WTC11 (cell line): ENCODE results near the gene GCSAML. TPM values are rescaled to one million over a fixed set of nuclear protein-coding genes. Genes with fewer than 3 reads are reported as not detected.

ENCODE experiments used
- ATAC-seq: fragments of 200-7000 bp; cut with Tn5 transposase; 2 replicates; pipeline ENCODE4 v1.10.0; 2021; ENCODE audit warnings: mild to moderate bottlenecking, moderate library complexity
- CTCF ChIA-PET: fragments of 300-600 bp; sonication (Branson Sonifier 250); formaldehyde crosslinking; loops from one replicate; lab custom pipeline; 2021; ENCODE audit warnings: antibody characterized with exemption; lab: Charles Lee
- POLR2A ChIA-PET: fragments of 350-600 bp; sonication (Branson Sonifier 250); formaldehyde crosslinking; loops from one replicate; lab custom pipeline; 2021; ENCODE audit warnings: antibody characterized with exemption; lab: Charles Lee
- DNase-seq: peaks from one replicate; pipeline ENCODE4 v3.0.0; 2021; ENCODE audit warnings: low spot score
- H3K27ac Mint-ChIP-seq: 2 replicates; pipeline ENCODE4 v1.8.0; 2021; ENCODE audit warnings: mixed read lengths
- H3K27me3 Mint-ChIP-seq: 2 replicates; pipeline ENCODE4 v1.8.0; 2021; ENCODE audit warnings: low read depth, mild to moderate bottlenecking, moderate library complexity, mixed read lengths
- H3K36me3 Mint-ChIP-seq: 2 replicates; pipeline ENCODE4 v1.8.0; 2021; ENCODE audit warnings: mixed read lengths
- H3K4me1 Mint-ChIP-seq: 2 replicates; pipeline ENCODE4 v1.8.0; 2022; ENCODE audit warnings: mixed read lengths
- H3K4me3 Mint-ChIP-seq: 2 replicates; pipeline ENCODE4 v1.8.0; 2021; ENCODE audit warnings: mild to moderate bottlenecking, moderate library complexity, mixed read lengths
- H3K9me3 Mint-ChIP-seq: 2 replicates; pipeline ENCODE4 v1.8.0; 2021; ENCODE audit warnings: mixed read lengths
- CREM ChIP-seq: sonication (generic); formaldehyde crosslinking; IDR thresholded peaks from 2 replicates; pipeline ENCODE4 v1.8.1; 2022; ENCODE audit warnings: mild to moderate bottlenecking, missing genetic modification reagents, moderate library complexity
- GTF2I ChIP-seq: fragments of 250-450 bp; sonication (Bioruptor Pico); conservative IDR thresholded peaks from 2 replicates; pipeline ENCODE4 v1.4.0; 2021; ENCODE audit warnings: mild to moderate bottlenecking
- IRF2 ChIP-seq: sonication (generic); formaldehyde crosslinking; IDR thresholded peaks from 2 replicates; pipeline ENCODE4 v1.8.0; 2022; ENCODE audit warnings: low read depth, missing genetic modification reagents, borderline replicate concordance
- NFE2L1 ChIP-seq: sonication (generic); formaldehyde crosslinking; IDR thresholded peaks from 2 replicates; pipeline ENCODE4 v1.8.1; 2023; ENCODE audit warnings: missing genetic modification reagents
- NR1H2 ChIP-seq: sonication (generic); formaldehyde crosslinking; IDR thresholded peaks from 2 replicates; pipeline ENCODE4 v1.9.0; 2021; ENCODE audit warnings: mild to moderate bottlenecking, moderate library complexity, missing genetic modification reagents
- PRRX2 ChIP-seq: fragments of 250-450 bp; sonication (Bioruptor Pico); IDR thresholded peaks from 2 replicates; pipeline ENCODE4 v1.8.0; 2021; ENCODE audit warnings: mild to moderate bottlenecking
- RORB ChIP-seq: fragments of 250-450 bp; sonication (Bioruptor Pico); IDR thresholded peaks from 2 replicates; pipeline ENCODE4 v1.9.0; 2021; ENCODE audit warnings: mild to moderate bottlenecking
- SOX15 ChIP-seq: fragments of 250-450 bp; sonication (Bioruptor Pico); IDR thresholded peaks from 2 replicates; pipeline ENCODE4 v1.9.0; 2021; ENCODE audit warnings: mild to moderate bottlenecking
- TEAD4 ChIP-seq: sonication (generic); formaldehyde crosslinking; IDR thresholded peaks from 2 replicates; pipeline ENCODE4 v1.8.0; 2022; ENCODE audit warnings: mild to moderate bottlenecking, missing genetic modification reagents
- total RNA-seq: library from RNA; stranded (reverse); gene quantifications from 3 replicates; pipeline ENCODE4 v1.2.3, GENCODE V29; 2021
- TF ChIP-seq, protein P1 (sequence below): fragments of 250-450 bp; sonication (Bioruptor Pico); IDR thresholded peaks from 2 replicates; pipeline ENCODE4 v1.9.0; 2021; ENCODE audit warnings: mild to moderate bottlenecking
- TF ChIP-seq, protein P2 (sequence below): sonication (generic); formaldehyde crosslinking; IDR thresholded peaks from 2 replicates; pipeline ENCODE4 v1.8.0; 2022; ENCODE audit warnings: mild to moderate bottlenecking, missing genetic modification reagents
- TF ChIP-seq, protein P3 (sequence below): sonication (generic); formaldehyde crosslinking; IDR thresholded peaks from 2 replicates; pipeline ENCODE4 v1.8.1; 2023; ENCODE audit warnings: mild to moderate bottlenecking, missing genetic modification reagents
- TF ChIP-seq, protein P4 (sequence below): fragments of 250-450 bp; sonication (Bioruptor Pico); IDR thresholded peaks from 2 replicates; pipeline ENCODE4 v1.9.0; 2021; ENCODE audit warnings: mild to moderate bottlenecking
- TF ChIP-seq, protein P5 (sequence below): fragments of 250-450 bp; sonication (Bioruptor Pico); IDR thresholded peaks from 2 replicates; pipeline ENCODE4 v1.9.0; 2021; ENCODE audit warnings: moderate library complexity, mild to moderate bottlenecking, inconsistent platforms, borderline replicate concordance
- TF ChIP-seq, protein P6 (sequence below): sonication (generic); formaldehyde crosslinking; IDR thresholded peaks from 2 replicates; pipeline ENCODE4 v1.8.1; 2023; ENCODE audit warnings: mild to moderate bottlenecking, missing genetic modification reagents
- TF ChIP-seq, protein P7 (sequence below): sonication (generic); formaldehyde crosslinking; IDR thresholded peaks from 2 replicates; pipeline ENCODE4 v1.8.1; 2022; ENCODE audit warnings: mild to moderate bottlenecking, missing genetic modification reagents, moderate library complexity, borderline replicate concordance
- TF ChIP-seq, protein P8 (sequence below): sonication (generic); formaldehyde crosslinking; IDR thresholded peaks from 2 replicates; pipeline ENCODE4 v1.8.1; 2022; ENCODE audit warnings: mild to moderate bottlenecking, moderate library complexity, missing genetic modification reagents
- TF ChIP-seq, protein P9 (sequence below): sonication (generic); formaldehyde crosslinking; IDR thresholded peaks from 2 replicates; pipeline ENCODE4 v1.8.0; 2022; ENCODE audit warnings: mild to moderate bottlenecking, missing genetic modification reagents
- TF ChIP-seq, protein P10 (sequence below): sonication (generic); formaldehyde crosslinking; IDR thresholded peaks from 2 replicates; pipeline ENCODE4 v1.8.1; 2023; ENCODE audit warnings: mild to moderate bottlenecking, missing genetic modification reagents, moderate library complexity

The GCSAML gene
- total RNA-seq, 1 experiment from 2014 or later: not detected

DNA sequence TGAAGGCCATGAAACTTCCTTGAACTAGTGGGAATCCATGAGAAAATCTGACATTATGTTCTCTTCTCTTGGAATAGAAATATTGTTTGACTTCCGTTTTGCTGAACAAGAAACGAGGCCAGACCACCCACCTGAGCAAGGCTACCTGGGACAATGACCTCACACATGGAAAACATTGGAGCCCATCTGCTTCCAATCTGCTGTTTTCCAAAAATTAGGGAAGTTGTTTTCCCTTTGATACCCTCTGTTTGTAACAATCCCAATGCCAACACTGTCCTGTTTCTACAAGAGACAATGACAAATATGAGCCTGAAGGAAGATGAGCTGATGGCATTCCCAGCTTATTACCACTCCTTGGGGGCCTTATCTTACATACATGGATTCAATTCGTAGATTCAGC, 42.1 kb upstream of the GCSAML start:
- H3K27me3 Mint-ChIP-seq: peaks cover under 1% of the 10 kb centered on the region
- no peaks in the 10 kb centered on the region for H3K9me3 Mint-ChIP-seq
- ChIA-PET POLR2A (no interaction called here), CTCF (no interaction called here)
- no peak overlapping the region for H3K27ac Mint-ChIP-seq
- ATAC-seq (no peak), DNase-seq (no peak)
- TF ChIP-seq, protein P1, sequence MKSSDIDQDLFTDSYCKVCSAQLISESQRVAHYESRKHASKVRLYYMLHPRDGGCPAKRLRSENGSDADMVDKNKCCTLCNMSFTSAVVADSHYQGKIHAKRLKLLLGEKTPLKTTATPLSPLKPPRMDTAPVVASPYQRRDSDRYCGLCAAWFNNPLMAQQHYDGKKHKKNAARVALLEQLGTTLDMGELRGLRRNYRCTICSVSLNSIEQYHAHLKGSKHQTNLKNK: no peak
- TF ChIP-seq, protein P2, sequence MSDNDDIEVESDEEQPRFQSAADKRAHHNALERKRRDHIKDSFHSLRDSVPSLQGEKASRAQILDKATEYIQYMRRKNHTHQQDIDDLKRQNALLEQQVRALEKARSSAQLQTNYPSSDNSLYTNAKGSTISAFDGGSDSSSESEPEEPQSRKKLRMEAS: no peak
- TF ChIP-seq TEAD4 (CRISPR knock-in tag): no peak
- TF ChIP-seq, protein P3, sequence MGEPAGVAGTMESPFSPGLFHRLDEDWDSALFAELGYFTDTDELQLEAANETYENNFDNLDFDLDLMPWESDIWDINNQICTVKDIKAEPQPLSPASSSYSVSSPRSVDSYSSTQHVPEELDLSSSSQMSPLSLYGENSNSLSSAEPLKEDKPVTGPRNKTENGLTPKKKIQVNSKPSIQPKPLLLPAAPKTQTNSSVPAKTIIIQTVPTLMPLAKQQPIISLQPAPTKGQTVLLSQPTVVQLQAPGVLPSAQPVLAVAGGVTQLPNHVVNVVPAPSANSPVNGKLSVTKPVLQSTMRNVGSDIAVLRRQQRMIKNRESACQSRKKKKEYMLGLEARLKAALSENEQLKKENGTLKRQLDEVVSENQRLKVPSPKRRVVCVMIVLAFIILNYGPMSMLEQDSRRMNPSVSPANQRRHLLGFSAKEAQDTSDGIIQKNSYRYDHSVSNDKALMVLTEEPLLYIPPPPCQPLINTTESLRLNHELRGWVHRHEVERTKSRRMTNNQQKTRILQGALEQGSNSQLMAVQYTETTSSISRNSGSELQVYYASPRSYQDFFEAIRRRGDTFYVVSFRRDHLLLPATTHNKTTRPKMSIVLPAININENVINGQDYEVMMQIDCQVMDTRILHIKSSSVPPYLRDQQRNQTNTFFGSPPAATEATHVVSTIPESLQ (CRISPR knock-in tag): no peak
- no peaks in the 10 kb centered on the region for H3K36me3 Mint-ChIP-seq
- H3K4me1 Mint-ChIP-seq: no peaks in the 10 kb centered on the region
- H3K4me3 Mint-ChIP-seq: no peak overlapping the region

DNA sequence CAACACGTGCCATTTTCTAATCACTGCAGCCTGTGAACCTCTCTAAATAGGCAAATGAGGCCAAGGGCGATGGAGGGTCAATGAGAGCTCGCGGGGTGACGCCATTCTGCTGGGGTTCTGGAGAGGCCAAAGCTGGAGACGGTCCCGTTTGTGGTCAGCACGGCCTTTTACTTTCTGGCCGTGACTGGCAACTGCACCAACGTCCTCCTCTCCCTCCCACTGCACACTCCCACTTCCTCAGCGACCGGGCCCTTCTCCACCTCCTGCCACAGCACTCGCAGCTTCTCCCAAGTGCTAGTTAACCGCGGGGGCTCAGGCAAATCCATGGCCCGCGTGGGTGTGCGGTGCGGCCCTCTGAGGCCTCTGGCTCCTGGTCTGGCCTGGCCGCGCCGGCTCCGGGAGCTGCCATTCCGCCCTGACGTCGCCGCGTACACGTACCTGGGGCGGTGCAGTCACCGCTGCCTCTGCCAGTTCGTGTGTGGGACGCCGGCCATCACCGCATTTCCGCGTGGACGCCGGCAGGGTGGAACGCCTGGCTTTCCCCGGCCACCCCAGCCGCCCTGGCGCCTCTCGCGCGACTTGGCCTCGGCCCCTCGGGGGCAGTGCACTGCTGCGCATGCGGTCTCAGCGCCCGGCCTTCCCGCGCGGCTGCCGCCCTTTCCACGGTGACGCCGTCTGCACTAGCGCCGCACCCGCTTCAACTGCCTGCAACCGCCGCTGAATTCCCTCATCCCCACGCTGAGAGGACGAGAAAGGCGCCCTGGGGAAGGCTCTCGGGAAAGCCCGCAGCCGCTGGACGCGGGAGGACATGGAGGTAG, 30.9 kb upstream of the GCSAML start:
- no peak overlapping the region for H3K4me3 Mint-ChIP-seq
- H3K36me3 Mint-ChIP-seq: peaks cover 17% of the 10 kb centered on the region
- H3K9me3 Mint-ChIP-seq: peaks cover 24% of the 10 kb centered on the region
- H3K27me3 Mint-ChIP-seq: peaks cover 3% of the 10 kb centered on the region; the same call in 1 of the 2 replicates
- DNase-seq: no peak
- no peaks in the 10 kb centered on the region for H3K4me1 Mint-ChIP-seq
- peak; percentile 58 for ATAC-seq
- TF ChIP-seq IRF2 (CRISPR knock-in tag) (no peak), SOX15 (CRISPR knock-in tag) (no peak), GTF2I (CRISPR knock-in tag) (no peak), NR1H2 (no peak), NFE2L1 (CRISPR knock-in tag) (no peak), RORB (CRISPR knock-in tag) (no peak), PRRX2 (CRISPR knock-in tag) (no peak), CREM (no peak)
- TF ChIP-seq, protein P4, sequence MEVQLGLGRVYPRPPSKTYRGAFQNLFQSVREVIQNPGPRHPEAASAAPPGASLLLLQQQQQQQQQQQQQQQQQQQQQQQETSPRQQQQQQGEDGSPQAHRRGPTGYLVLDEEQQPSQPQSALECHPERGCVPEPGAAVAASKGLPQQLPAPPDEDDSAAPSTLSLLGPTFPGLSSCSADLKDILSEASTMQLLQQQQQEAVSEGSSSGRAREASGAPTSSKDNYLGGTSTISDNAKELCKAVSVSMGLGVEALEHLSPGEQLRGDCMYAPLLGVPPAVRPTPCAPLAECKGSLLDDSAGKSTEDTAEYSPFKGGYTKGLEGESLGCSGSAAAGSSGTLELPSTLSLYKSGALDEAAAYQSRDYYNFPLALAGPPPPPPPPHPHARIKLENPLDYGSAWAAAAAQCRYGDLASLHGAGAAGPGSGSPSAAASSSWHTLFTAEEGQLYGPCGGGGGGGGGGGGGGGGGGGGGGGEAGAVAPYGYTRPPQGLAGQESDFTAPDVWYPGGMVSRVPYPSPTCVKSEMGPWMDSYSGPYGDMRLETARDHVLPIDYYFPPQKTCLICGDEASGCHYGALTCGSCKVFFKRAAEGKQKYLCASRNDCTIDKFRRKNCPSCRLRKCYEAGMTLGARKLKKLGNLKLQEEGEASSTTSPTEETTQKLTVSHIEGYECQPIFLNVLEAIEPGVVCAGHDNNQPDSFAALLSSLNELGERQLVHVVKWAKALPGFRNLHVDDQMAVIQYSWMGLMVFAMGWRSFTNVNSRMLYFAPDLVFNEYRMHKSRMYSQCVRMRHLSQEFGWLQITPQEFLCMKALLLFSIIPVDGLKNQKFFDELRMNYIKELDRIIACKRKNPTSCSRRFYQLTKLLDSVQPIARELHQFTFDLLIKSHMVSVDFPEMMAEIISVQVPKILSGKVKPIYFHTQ (CRISPR knock-in tag): no peak
- TF ChIP-seq, protein P5, sequence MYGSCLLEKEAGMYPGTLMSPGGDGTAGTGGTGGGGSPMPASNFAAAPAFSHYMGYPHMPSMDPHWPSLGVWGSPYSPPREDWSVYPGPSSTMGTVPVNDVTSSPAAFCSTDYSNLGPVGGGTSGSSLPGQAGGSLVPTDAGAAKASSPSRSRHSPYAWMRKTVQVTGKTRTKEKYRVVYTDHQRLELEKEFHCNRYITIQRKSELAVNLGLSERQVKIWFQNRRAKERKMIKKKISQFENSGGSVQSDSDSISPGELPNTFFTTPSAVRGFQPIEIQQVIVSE: no peak
- TF ChIP-seq, protein P6, sequence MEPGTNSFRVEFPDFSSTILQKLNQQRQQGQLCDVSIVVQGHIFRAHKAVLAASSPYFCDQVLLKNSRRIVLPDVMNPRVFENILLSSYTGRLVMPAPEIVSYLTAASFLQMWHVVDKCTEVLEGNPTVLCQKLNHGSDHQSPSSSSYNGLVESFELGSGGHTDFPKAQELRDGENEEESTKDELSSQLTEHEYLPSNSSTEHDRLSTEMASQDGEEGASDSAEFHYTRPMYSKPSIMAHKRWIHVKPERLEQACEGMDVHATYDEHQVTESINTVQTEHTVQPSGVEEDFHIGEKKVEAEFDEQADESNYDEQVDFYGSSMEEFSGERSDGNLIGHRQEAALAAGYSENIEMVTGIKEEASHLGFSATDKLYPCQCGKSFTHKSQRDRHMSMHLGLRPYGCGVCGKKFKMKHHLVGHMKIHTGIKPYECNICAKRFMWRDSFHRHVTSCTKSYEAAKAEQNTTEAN (CRISPR knock-in tag): no peak
- TF ChIP-seq, protein P7, sequence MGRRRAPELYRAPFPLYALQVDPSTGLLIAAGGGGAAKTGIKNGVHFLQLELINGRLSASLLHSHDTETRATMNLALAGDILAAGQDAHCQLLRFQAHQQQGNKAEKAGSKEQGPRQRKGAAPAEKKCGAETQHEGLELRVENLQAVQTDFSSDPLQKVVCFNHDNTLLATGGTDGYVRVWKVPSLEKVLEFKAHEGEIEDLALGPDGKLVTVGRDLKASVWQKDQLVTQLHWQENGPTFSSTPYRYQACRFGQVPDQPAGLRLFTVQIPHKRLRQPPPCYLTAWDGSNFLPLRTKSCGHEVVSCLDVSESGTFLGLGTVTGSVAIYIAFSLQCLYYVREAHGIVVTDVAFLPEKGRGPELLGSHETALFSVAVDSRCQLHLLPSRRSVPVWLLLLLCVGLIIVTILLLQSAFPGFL (CRISPR knock-in tag): no peak
- TF ChIP-seq, protein P8, sequence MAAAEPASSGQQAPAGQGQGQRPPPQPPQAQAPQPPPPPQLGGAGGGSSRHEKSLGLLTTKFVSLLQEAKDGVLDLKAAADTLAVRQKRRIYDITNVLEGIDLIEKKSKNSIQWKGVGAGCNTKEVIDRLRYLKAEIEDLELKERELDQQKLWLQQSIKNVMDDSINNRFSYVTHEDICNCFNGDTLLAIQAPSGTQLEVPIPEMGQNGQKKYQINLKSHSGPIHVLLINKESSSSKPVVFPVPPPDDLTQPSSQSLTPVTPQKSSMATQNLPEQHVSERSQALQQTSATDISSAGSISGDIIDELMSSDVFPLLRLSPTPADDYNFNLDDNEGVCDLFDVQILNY (CRISPR knock-in tag): no peak
- TF ChIP-seq, protein P9, sequence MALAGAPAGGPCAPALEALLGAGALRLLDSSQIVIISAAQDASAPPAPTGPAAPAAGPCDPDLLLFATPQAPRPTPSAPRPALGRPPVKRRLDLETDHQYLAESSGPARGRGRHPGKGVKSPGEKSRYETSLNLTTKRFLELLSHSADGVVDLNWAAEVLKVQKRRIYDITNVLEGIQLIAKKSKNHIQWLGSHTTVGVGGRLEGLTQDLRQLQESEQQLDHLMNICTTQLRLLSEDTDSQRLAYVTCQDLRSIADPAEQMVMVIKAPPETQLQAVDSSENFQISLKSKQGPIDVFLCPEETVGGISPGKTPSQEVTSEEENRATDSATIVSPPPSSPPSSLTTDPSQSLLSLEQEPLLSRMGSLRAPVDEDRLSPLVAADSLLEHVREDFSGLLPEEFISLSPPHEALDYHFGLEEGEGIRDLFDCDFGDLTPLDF (CRISPR knock-in tag): no peak
- TF ChIP-seq, protein P10, sequence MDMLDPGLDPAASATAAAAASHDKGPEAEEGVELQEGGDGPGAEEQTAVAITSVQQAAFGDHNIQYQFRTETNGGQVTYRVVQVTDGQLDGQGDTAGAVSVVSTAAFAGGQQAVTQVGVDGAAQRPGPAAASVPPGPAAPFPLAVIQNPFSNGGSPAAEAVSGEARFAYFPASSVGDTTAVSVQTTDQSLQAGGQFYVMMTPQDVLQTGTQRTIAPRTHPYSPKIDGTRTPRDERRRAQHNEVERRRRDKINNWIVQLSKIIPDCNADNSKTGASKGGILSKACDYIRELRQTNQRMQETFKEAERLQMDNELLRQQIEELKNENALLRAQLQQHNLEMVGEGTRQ (CRISPR knock-in tag): no peak
- H3K27ac Mint-ChIP-seq: no peak overlapping the region
- ChIA-PET CTCF (no interaction called here), POLR2A (no interaction called here)
